ENCODE results near the gene ARL15.

GRCh38 chr5:54242297-54242696 is 68.1 kb downstream of the ARL15 start:
- TF ChIP-seq CTCF (IDR thresholded peaks at IDR 0.05): no peak
- no peak for TF ChIP-seq POLR2AphosphoS5 (IDR thresholded peaks at IDR 0.05; ENCODE audit: insufficient read depth in 1 of 2, low read depth in 1 of 2)
- no peak for TF ChIP-seq POLR2A (IDR thresholded peaks at IDR 0.05)

Measured in vagina (tissue), 2 donors.